SK-N-SH treated with all-trans-retinoic acid at 6 μM for 48 hours (cell line): ENCODE measurements around the gene CHRNA1.
A peak's percentile ranks its signal among the peaks of the same experiment; 100 is the strongest.

Experiments
- ATAC-seq: fragments of 200-7000 bp; cut with Tn5 transposase; 3 replicates; pipeline ENCODE4 v1.9.1; 2020; ENCODE audit warnings: mild to moderate bottlenecking, moderate library complexity
- ARNTL ChIP-seq: fragments of 450-650 bp; formaldehyde crosslinking; IDR thresholded peaks from 2 replicates; pipeline ENCODE4 v1.5.0; 2020; ENCODE audit warnings: low read depth, mild to moderate bottlenecking, moderate library complexity, borderline replicate concordance
- BACH2 ChIP-seq: fragments of 250-450 bp; sonication (Bioruptor Pico); IDR thresholded peaks from 2 replicates; pipeline ENCODE4 v1.9.0; 2021; ENCODE audit warnings: mild to moderate bottlenecking, borderline replicate concordance
- CREB5 ChIP-seq: fragments of 250-450 bp; sonication (Bioruptor Pico); IDR thresholded peaks from 2 replicates; pipeline ENCODE4 v1.5.1; 2020; ENCODE audit warnings: low read depth, mild to moderate bottlenecking, moderate library complexity
- CSDC2 ChIP-seq: fragments of 250-450 bp; sonication (Bioruptor Pico); IDR thresholded peaks from 2 replicates; pipeline ENCODE4 v1.5.0; 2020; ENCODE audit warnings: mild to moderate bottlenecking, moderate library complexity
- ESRRG ChIP-seq: fragments of 250-450 bp; sonication (Bioruptor Pico); IDR thresholded peaks from 2 replicates; pipeline ENCODE4 v1.6.1; 2021; ENCODE audit warnings: mild to moderate bottlenecking
- GLIS3 ChIP-seq: fragments of 250-450 bp; sonication (Bioruptor Pico); IDR thresholded peaks from 2 replicates; pipeline ENCODE4 v1.5.0; 2020; ENCODE audit warnings: mild to moderate bottlenecking, moderate library complexity
- ISL1 ChIP-seq: fragments of 250-450 bp; sonication (Bioruptor Pico); IDR thresholded peaks from 2 replicates; pipeline ENCODE4 v2.1.2; 2022; ENCODE audit warnings: mild to moderate bottlenecking, moderate library complexity
- OSR1 ChIP-seq: fragments of 250-450 bp; sonication (Bioruptor Pico); IDR thresholded peaks from 2 replicates; pipeline ENCODE4 v1.8.0; 2022; ENCODE audit warnings: moderate library complexity, mild to moderate bottlenecking, inconsistent platforms
- PPARA ChIP-seq: fragments of 250-450 bp; sonication (Bioruptor Pico); IDR thresholded peaks from 2 replicates; pipeline ENCODE4 v1.5.0; 2020; ENCODE audit warnings: mild to moderate bottlenecking, borderline replicate concordance
- RARB ChIP-seq: fragments of 250-450 bp; sonication (Bioruptor Pico); IDR thresholded peaks from 2 replicates; pipeline ENCODE4 v1.8.0; 2021; ENCODE audit warnings: mild to moderate bottlenecking, moderate library complexity
- SNAI2 ChIP-seq: fragments of 250-450 bp; sonication (Bioruptor Pico); IDR thresholded peaks from 2 replicates; pipeline ENCODE4 v1.5.0; 2020; ENCODE audit warnings: mild to moderate bottlenecking, moderate library complexity
- TCF4 ChIP-seq: fragments of 250-450 bp; sonication (Bioruptor Pico); IDR thresholded peaks from 2 replicates; pipeline ENCODE4 v1.8.0; 2021; ENCODE audit warnings: mild to moderate bottlenecking, moderate library complexity, borderline replicate concordance
- TOX ChIP-seq: fragments of 250-450 bp; sonication (Bioruptor Pico); IDR thresholded peaks from 2 replicates; pipeline ENCODE4 v1.8.0; 2021; ENCODE audit warnings: mild to moderate bottlenecking, moderate library complexity, borderline replicate concordance
- TSHZ2 ChIP-seq: fragments of 250-450 bp; sonication (Bioruptor Pico); IDR thresholded peaks from 2 replicates; pipeline ENCODE4 v1.5.0; 2020; ENCODE audit warnings: mild to moderate bottlenecking, moderate library complexity
- ZC3H10 ChIP-seq: fragments of 250-450 bp; sonication (Bioruptor Pico); IDR thresholded peaks from 2 replicates; pipeline ENCODE4 v1.5.1; 2021; ENCODE audit warnings: mild to moderate bottlenecking, moderate library complexity
- ZFP3 ChIP-seq: fragments of 250-450 bp; sonication (Bioruptor Pico); IDR thresholded peaks from 2 replicates; pipeline ENCODE4 v1.5.0; 2020; ENCODE audit warnings: mild to moderate bottlenecking, moderate library complexity
- ZFP30 ChIP-seq: fragments of 450-650 bp; formaldehyde crosslinking; IDR thresholded peaks from 2 replicates; pipeline ENCODE4 v1.5.0; 2022; ENCODE audit warnings: mild to moderate bottlenecking, moderate library complexity
- ZNF565 ChIP-seq: fragments of 450-650 bp; formaldehyde crosslinking; conservative IDR thresholded peaks from 2 replicates; pipeline ENCODE4 v1.5.0; 2020; ENCODE audit warnings: low read depth, mild to moderate bottlenecking, moderate library complexity
- ZNF70 ChIP-seq: fragments of 450-650 bp; formaldehyde crosslinking; IDR thresholded peaks from 2 replicates; pipeline ENCODE4 v1.5.0; 2020; ENCODE audit warnings: mild to moderate bottlenecking, moderate library complexity
- ZNF8 ChIP-seq: fragments of 450-650 bp; formaldehyde crosslinking; IDR thresholded peaks from 2 replicates; pipeline ENCODE4 v1.5.0; 2020; ENCODE audit warnings: mild to moderate bottlenecking, moderate library complexity
- TF ChIP-seq, protein P1 (sequence below): fragments of 250-450 bp; sonication (Bioruptor Pico); IDR thresholded peaks from 2 replicates; pipeline ENCODE4 v1.5.1; 2021; ENCODE audit warnings: mild to moderate bottlenecking, moderate library complexity
- TF ChIP-seq, protein P2 (sequence below): fragments of 250-450 bp; sonication (Bioruptor Pico); IDR thresholded peaks from 2 replicates; pipeline ENCODE4 v1.8.0; 2021; ENCODE audit warnings: low read depth, mild to moderate bottlenecking, moderate library complexity, borderline replicate concordance

Gene CHRNA1

DNA sequence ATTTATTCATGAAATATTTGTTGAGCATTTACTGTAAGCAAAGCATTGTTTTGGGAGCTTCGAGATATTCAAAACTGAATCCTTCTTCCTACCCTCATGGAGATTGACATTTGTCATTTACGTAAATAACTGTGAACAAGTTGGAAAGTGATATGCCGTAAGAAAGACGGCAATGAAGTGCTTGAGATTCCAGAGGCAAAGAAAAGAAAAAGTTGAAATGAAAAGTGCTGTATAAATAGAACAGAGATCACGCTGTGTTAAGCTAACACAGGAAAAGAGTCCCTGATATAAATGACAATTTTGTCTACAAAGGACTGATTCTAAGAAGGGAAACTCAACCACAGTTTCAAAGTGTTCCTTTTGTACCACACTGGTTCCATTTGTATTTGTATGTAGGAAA, 1.8 kb downstream of the CHRNA1 start (continued):
- no peak for TF ChIP-seq ZNF70 (CRISPR knock-in tag)
- TF ChIP-seq, all 23 proteins: peak for 0

GRCh38 chr2:174761837-174762236, 2.4 kb downstream of the CHRNA1 start:
- TF ChIP-seq, protein P1, sequence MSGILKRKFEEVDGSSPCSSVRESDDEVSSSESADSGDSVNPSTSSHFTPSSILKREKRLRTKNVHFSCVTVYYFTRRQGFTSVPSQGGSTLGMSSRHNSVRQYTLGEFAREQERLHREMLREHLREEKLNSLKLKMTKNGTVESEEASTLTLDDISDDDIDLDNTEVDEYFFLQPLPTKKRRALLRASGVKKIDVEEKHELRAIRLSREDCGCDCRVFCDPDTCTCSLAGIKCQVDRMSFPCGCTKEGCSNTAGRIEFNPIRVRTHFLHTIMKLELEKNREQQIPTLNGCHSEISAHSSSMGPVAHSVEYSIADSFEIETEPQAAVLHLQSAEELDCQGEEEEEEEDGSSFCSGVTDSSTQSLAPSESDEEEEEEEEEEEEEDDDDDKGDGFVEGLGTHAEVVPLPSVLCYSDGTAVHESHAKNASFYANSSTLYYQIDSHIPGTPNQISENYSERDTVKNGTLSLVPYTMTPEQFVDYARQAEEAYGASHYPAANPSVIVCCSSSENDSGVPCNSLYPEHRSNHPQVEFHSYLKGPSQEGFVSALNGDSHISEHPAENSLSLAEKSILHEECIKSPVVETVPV = no peak
- TF ChIP-seq OSR1 (CRISPR knock-in tag) (no peak), ZFP30 (CRISPR knock-in tag) (no peak), RARB (CRISPR knock-in tag) (no peak), TCF4 (CRISPR knock-in tag) (no peak), CSDC2 (CRISPR knock-in tag) (no peak), TSHZ2 (CRISPR knock-in tag) (no peak), ZNF70 (CRISPR knock-in tag) (no peak)
- TF ChIP-seq, protein P2, sequence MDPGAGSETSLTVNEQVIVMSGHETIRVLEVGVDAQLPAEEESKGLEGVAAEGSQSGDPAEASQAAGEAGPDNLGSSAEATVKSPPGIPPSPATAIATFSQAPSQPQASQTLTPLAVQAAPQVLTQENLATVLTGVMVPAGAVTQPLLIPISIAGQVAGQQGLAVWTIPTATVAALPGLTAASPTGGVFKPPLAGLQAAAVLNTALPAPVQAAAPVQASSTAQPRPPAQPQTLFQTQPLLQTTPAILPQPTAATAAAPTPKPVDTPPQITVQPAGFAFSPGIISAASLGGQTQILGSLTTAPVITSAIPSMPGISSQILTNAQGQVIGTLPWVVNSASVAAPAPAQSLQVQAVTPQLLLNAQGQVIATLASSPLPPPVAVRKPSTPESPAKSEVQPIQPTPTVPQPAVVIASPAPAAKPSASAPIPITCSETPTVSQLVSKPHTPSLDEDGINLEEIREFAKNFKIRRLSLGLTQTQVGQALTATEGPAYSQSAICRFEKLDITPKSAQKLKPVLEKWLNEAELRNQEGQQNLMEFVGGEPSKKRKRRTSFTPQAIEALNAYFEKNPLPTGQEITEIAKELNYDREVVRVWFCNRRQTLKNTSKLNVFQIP = no peak
- ATAC-seq = peak; percentile 60

DNA sequence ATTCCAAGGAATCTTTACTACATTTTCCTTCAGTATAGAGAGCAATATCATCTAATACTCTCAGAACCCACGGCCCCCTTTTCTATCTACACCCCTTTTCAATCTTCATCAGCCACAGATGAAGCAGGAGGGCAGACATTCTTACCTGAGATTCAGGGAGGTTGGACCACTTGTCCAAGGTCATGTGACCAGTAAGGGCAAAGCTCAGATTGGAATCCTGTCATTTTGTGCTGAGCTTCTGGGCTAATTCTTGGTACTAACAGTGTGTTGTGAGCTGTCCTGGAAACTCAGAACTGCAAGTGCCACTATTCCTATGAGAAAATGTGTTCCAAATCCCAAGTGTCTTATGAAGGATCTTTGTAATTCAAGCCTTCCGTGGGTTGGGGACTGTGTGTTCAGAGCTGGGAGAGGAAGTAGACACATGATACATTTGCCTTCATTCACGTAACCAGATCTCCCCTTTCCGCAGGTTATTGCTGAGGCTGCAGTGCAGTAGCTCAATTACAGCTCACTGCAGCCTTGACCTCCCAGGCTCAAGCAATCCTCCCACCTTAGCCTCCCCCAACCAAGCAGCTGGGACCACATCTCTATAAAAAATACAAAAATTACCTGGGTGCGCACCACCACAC, 3.3 kb downstream of the CHRNA1 start:
- no peak for ATAC-seq
- no peak for TF ChIP-seq ESRRG (CRISPR knock-in tag)
- TF ChIP-seq TOX (CRISPR knock-in tag) = no peak
- no peak for TF ChIP-seq TSHZ2 (CRISPR knock-in tag)
- no peak for TF ChIP-seq SNAI2 (CRISPR knock-in tag)
- TF ChIP-seq CREB5 (CRISPR knock-in tag) = no peak
- TF ChIP-seq ISL1 (CRISPR knock-in tag) = no peak
- no peak for TF ChIP-seq ZNF70 (CRISPR knock-in tag)
- TF ChIP-seq ZFP3 (CRISPR knock-in tag) = no peak
- TF ChIP-seq PPARA (CRISPR knock-in tag) = no peak
- no peak for TF ChIP-seq ARNTL (CRISPR knock-in tag)

GRCh38 chr2:174759381-174760065, 4.7 kb downstream of the CHRNA1 start:
- TF ChIP-seq GLIS3 (no peak), BACH2 (CRISPR knock-in tag) (no peak), ZFP30 (CRISPR knock-in tag) (no peak), ZNF565 (CRISPR knock-in tag) (no peak), TSHZ2 (CRISPR knock-in tag) (no peak), ZNF70 (CRISPR knock-in tag) (no peak), PPARA (CRISPR knock-in tag) (no peak), ZC3H10 (CRISPR knock-in tag) (no peak), ARNTL (CRISPR knock-in tag) (no peak), CSDC2 (CRISPR knock-in tag) (no peak), TCF4 (CRISPR knock-in tag) (no peak), ZNF8 (no peak), RARB (CRISPR knock-in tag) (no peak), ISL1 (CRISPR knock-in tag) (no peak), OSR1 (CRISPR knock-in tag) (no peak)
- ATAC-seq = no peak
